GM12878 (cell line): ENCODE measurements around the gene COPS7A. TPM values are rescaled to one million over a fixed set of nuclear protein-coding genes. Genes with fewer than 3 reads are reported as not detected.

Source experiments
- ATF3 ChIP-seq: IDR thresholded peaks from 2 replicates; pipeline ENCODE4 v1.6.1; 2011; ENCODE audit warnings: low read depth, mild to moderate bottlenecking, low read length, moderate library complexity, borderline replicate concordance; ENCODE audit errors: extremely low read depth
- BCLAF1 ChIP-seq: fragments of 450-650 bp; IDR thresholded peaks from 2 replicates; pipeline ENCODE4 v1.6.1; 2017; ENCODE audit warnings: antibody characterized with exemption, mild to moderate bottlenecking, moderate library complexity
- BHLHE40 ChIP-seq, 2 experiments: fragments of 450-650 bp in 1 of 2; IDR thresholded peaks; 2 replicates each; pipeline ENCODE4 v1.6.1; 2011 to 2017; ENCODE audit warnings: low read depth in 2 of 2, borderline replicate concordance in 1 of 2, improper control_type of control experiment in 1 of 2, low read length in 1 of 2, mild to moderate bottlenecking in 1 of 2
- BMI1 ChIP-seq: fragments of 450-650 bp; IDR thresholded peaks from 2 replicates; pipeline ENCODE4 v1.6.1; 2016; ENCODE audit warnings: mild to moderate bottlenecking, moderate library complexity, borderline replicate concordance
- EP300 ChIP-seq, 2 experiments: fragments of 150-350 bp in 1 of 2; IDR thresholded peaks; 2 replicates each; pipeline ENCODE4 v1.6.1; 2011 to 2012; ENCODE audit warnings: low read depth in 2 of 2, low read length in 2 of 2, borderline replicate concordance in 1 of 2, improper control_type of control experiment in 1 of 2, inconsistent platforms in 1 of 2; ENCODE audit not compliant: control insufficient read depth in 1 of 2
- FOXM1 ChIP-seq: IDR thresholded peaks from 2 replicates; pipeline ENCODE4 v1.6.1; 2012; ENCODE audit warnings: low read depth, mild to moderate bottlenecking, inconsistent platforms, low read length, moderate library complexity
- HDGF ChIP-seq: fragments of 450-650 bp; IDR thresholded peaks from 2 replicates; pipeline ENCODE4 v1.6.1; 2016; ENCODE audit warnings: antibody characterized with exemption
- LARP7 ChIP-seq: fragments of 450-650 bp; IDR thresholded peaks from 2 replicates; pipeline ENCODE4 v1.6.1; 2017; ENCODE audit warnings: mild to moderate bottlenecking
- MAX ChIP-seq: IDR thresholded peaks from 2 replicates; pipeline ENCODE4 v1.6.1; 2012; ENCODE audit warnings: low read depth, low read length, improper control_type of control experiment
- NR2F1 ChIP-seq: fragments of 450-650 bp; conservative IDR thresholded peaks from 2 replicates; pipeline ENCODE4 v1.6.1; 2017; ENCODE audit warnings: mild to moderate bottlenecking
- PML ChIP-seq: IDR thresholded peaks from 2 replicates; pipeline ENCODE4 v1.6.1; 2012; ENCODE audit warnings: low read length, inconsistent platforms
- POLR2AphosphoS5 ChIP-seq: IDR thresholded peaks from 2 replicates; pipeline ENCODE4 v1.6.1; 2011; ENCODE audit warnings: mild to moderate bottlenecking, low read length, inconsistent platforms
- RB1 ChIP-seq: fragments of 450-650 bp; formaldehyde crosslinking; IDR thresholded peaks from 2 replicates; pipeline ENCODE4 v1.6.1; 2017; ENCODE audit warnings: mild to moderate bottlenecking, borderline replicate concordance
- RCOR1 ChIP-seq: conservative IDR thresholded peaks from 2 replicates; pipeline ENCODE4 v1.6.1; 2012; ENCODE audit warnings: low read depth, low read length, improper control_type of control experiment
- RELA ChIP-seq: fragments of 450-650 bp; IDR thresholded peaks from 2 replicates; pipeline ENCODE4 v1.8.0; 2014; ENCODE audit warnings: borderline replicate concordance; ENCODE audit not compliant: partially characterized antibody
- SKIL ChIP-seq: fragments of 450-650 bp; IDR thresholded peaks from 2 replicates; pipeline ENCODE4 v1.6.1; 2017; ENCODE audit warnings: mild to moderate bottlenecking, low read depth, inconsistent platforms; ENCODE audit not compliant: poor library complexity, severe bottlenecking
- SMAD1 ChIP-seq: fragments of 450-650 bp; IDR thresholded peaks from 2 replicates; pipeline ENCODE4 v1.6.1; 2018; ENCODE audit warnings: mild to moderate bottlenecking, low read depth; ENCODE audit not compliant: partially characterized antibody
- SMARCA5 ChIP-seq: fragments of 450-650 bp; IDR thresholded peaks from 2 replicates; pipeline ENCODE4 v1.6.1; 2017; ENCODE audit warnings: mild to moderate bottlenecking
- SP1 ChIP-seq: IDR thresholded peaks from one replicate; pipeline ENCODE4 v1.6.1; 2011; ENCODE audit warnings: low read depth, low read length
- SRF ChIP-seq, 2 experiments: IDR thresholded peaks; 2 replicates each; pipeline ENCODE4 v1.6.1; 2011; ENCODE audit warnings: low read depth in 2 of 2, low read length in 2 of 2, mild to moderate bottlenecking in 1 of 2, moderate library complexity in 1 of 2
- TARDBP ChIP-seq: IDR thresholded peaks from 2 replicates; pipeline ENCODE4 v1.6.1; 2016; ENCODE audit warnings: borderline replicate concordance
- TBL1XR1 ChIP-seq: IDR thresholded peaks from 2 replicates; pipeline ENCODE4 v1.6.1; 2012; ENCODE audit warnings: low read depth, low read length, improper control_type of control experiment
- TCF12 ChIP-seq: IDR thresholded peaks from 2 replicates; pipeline ENCODE4 v1.6.1; 2011; ENCODE audit warnings: low read depth, mild to moderate bottlenecking, low read length
- TCF3 ChIP-seq: IDR thresholded peaks from 2 replicates; pipeline ENCODE4 v1.6.1; 2012; ENCODE audit warnings: low read depth, mild to moderate bottlenecking, low read length, borderline replicate concordance; ENCODE audit not compliant: insufficient read depth
- ZNF207 ChIP-seq: fragments of 450-650 bp; IDR thresholded peaks from 2 replicates; pipeline ENCODE4 v1.6.1; 2014; ENCODE audit warnings: antibody characterized with exemption, mild to moderate bottlenecking, borderline replicate concordance
- polyA plus RNA-seq, 11 experiments: library from polyadenylated mRNA; depleted of rRNA in 4 of 11; unstranded in 6 of 11; stranded (reverse) in 5 of 11; fragments of >200 nt; fragmentation: Nextera tagmentation in 4 of 11; fragmentation: Illumina TruSeq in 1 of 11; extraction: Ambion mirVana in 4 of 11; extraction: Trizol in 1 of 11; gene quantifications; 1 replicate in 1 of 11; 2 replicates in 10 of 11; pipeline versions ENCODE4 v1.2.1 to v1.2.3, GENCODE V29; 2011 to 2016; ENCODE audit warnings: inconsistent platforms in 2 of 11, missing spikeins in 2 of 11, low read depth in 1 of 11
- total RNA-seq, 4 experiments: library from RNA; depleted of rRNA in 3 of 4; stranded (reverse); fragments of >200 nt in 3 of 4; fragmentation: Illumina TruSeq in 1 of 4; extraction: Trizol in 1 of 4; gene quantifications; 2 replicates each; pipeline versions ENCODE4 v1.2.1 to v1.2.3, GENCODE V29; 2013 to 2021

COPS7A gene
- total and polyA plus RNA-seq, 10 of the 15 experiments (the other 5 are each of a cell fraction or from before 2014, with no cell fraction given) = 25.7 to 74.0 (median 51.9) TPM

GRCh38 chr12:6752921-6753771 is 29.3 kb downstream of the COPS7A start, which contains the start of gene MLF2 (continued):
- TF ChIP-seq BMI1 (no peak), TCF12 (peak; percentile 68; the same call in 1 of the 2 replicates), MAX (peak; percentile 4), LARP7 (peak; percentile 32), TARDBP (0 out of 2 replicates have a peak, but pooled peaks have one; percentile 19), BHLHE40 (IDR thresholded peaks at IDR 0.05; ENCODE audit: borderline replicate concordance in 1 of 2, low read depth in 2 of 2, low read length in 1 of 2) (peak; percentile 11 to 53; a peak in 3 of 4 replicates), SMAD1 (peak; percentile 73), SP1 (peak; percentile 58), POLR2AphosphoS5 (peak; percentile 81), RELA (peak; percentile 50), BCLAF1 (no peak), RB1 (peak; percentile 71; the same call in 1 of the 2 replicates), HDGF (peak; percentile 98), TCF3 (peak; percentile 55; the same call in 1 of the 2 replicates), NR2F1 (peak; percentile 80), FOXM1 (no peak), SMARCA5 (peak; percentile 5), PML (peak; percentile 88), TBL1XR1 (peak; percentile 29; the same call in 1 of the 2 replicates), ZNF207 (0 out of 2 replicates have a peak, but pooled peaks have one; percentile 62), RCOR1 (0 out of 2 replicates have a peak, but pooled peaks have one; percentile 47), SRF (IDR thresholded peaks at IDR 0.05; ENCODE audit: low read depth in 2 of 2, low read length in 2 of 2) (0 out of 4 replicates have a peak, but pooled peaks of 1 of the 2 experiments have one; percentile 31), EP300 (IDR thresholded peaks at IDR 0.05; ENCODE audit: borderline replicate concordance in 1 of 2, control insufficient read depth in 1 of 2, low read depth in 2 of 2, low read length in 2 of 2) (peak in 1 of 2 experiments; percentile 40; a peak in 1 of 4 replicates), SKIL (peak; percentile 60), ATF3 (no peak)
